ENCODE measurements around the gene TRIM5.
"Not testable (repeated sequence)": the region's sequence is repeated elsewhere in the genome, so short reads cannot be mapped to it uniquely, and the experiment has no call there.

The TRIM5 gene

GRCh38 chr11:5686426-5686825, 1.6 kb upstream of the TRIM5 start:
- no peak for DNase-seq

GRCh38 chr11:5684036-5684645, 733 bp downstream of the TRIM5 start:
- DNase-seq: no peak

- DNase-seq: not testable (repeated sequence)
These were observed 1.3 kb downstream of the TRIM5 start for GRCh38 chr11:5683620-5684019.

- DNase-seq: not testable (repeated sequence)
These were observed 1.9 kb downstream of the TRIM5 start for GRCh38 chr11:5682890-5683441.

GRCh38 chr11:5679811-5680210, 5.1 kb downstream of the TRIM5 start:
- DNase-seq: no peak

GRCh38 chr11:5674391-5674790, 10.5 kb downstream of the TRIM5 start:
- DNase-seq: no peak

- DNase-seq: no peak
These were observed 13.0 kb downstream of the TRIM5 start for GRCh38 chr11:5671831-5672230.

- no peak for DNase-seq
These were observed 18.5 kb downstream of the TRIM5 start for GRCh38 chr11:5666402-5666793.

- DNase-seq: no peak
These were observed 19.0 kb downstream of the TRIM5 start for GRCh38 chr11:5665746-5666401.

GRCh38 chr11:5665051-5665570, 19.8 kb downstream of the TRIM5 start:
- no peak for DNase-seq

GRCh38 chr11:5663511-5663910, 21.4 kb downstream of the TRIM5 start:
- no peak for DNase-seq

GRCh38 chr11:5658318-5658717, 26.6 kb downstream of the TRIM5 start:
- DNase-seq: no peak

- DNase-seq: not testable (repeated sequence)
These were observed 27.9 kb downstream of the TRIM5 start for GRCh38 chr11:5656956-5657355.

GRCh38 chr11:5655474-5655873, 29.4 kb downstream of the TRIM5 start:
- no peak for DNase-seq

GRCh38 chr11:5646139-5646538, 38.7 kb downstream of the TRIM5 start:
- no peak for DNase-seq

GRCh38 chr11:5643585-5643984, 41.3 kb downstream of the TRIM5 start:
- no peak for DNase-seq

- DNase-seq: no peak
These were observed 44.9 kb downstream of the TRIM5 start for GRCh38 chr11:5639953-5640352.

- no peak for DNase-seq
These were observed 52.8 kb downstream of the TRIM5 start for GRCh38 chr11:5631969-5632635.

GRCh38 chr11:5631417-5631816, 53.5 kb downstream of the TRIM5 start:
- no peak for DNase-seq

GRCh38 chr11:5626196-5626595, 58.7 kb downstream of the TRIM5 start:
- no peak for DNase-seq

GRCh38 chr11:5625281-5625680, 59.6 kb downstream of the TRIM5 start:
- DNase-seq: no peak

- peak; percentile 42 for DNase-seq
These were observed 60.2 kb downstream of the TRIM5 start, which contains the start of gene TRIM34 for GRCh38 chr11:5624489-5625279. TRIM34 (plus strand) TSS chr11:5625001; CDS start chr11:5632332, 7,331 bp downstream.

GRCh38 chr11:5622802-5623201, 62.1 kb downstream of the TRIM5 start:
- DNase-seq: no peak

All from NK-92 treated with Interleukin-12 subunit alpha and Interleukin-12 subunit beta, amount 100 ng/mL, for 24 hours (cell line).